Measurements from ENCODE around the gene ACACA.

The ACACA gene

GRCh38 chr17:37399265-37399803 is 7.3 kb downstream of the ACACA start:
- peak; percentile 36 for DNase-seq (ENCODE audit: low read depth, low spot score)
- H3K4me3 ChIP-seq (ENCODE audit: low read depth, low read length) = no peak overlapping the region
- in situ Hi-C loops (cut with HindIII; ENCODE audit: low sequenced_read_pairs) = no loop called here
- TF ChIP-seq, protein P1, sequence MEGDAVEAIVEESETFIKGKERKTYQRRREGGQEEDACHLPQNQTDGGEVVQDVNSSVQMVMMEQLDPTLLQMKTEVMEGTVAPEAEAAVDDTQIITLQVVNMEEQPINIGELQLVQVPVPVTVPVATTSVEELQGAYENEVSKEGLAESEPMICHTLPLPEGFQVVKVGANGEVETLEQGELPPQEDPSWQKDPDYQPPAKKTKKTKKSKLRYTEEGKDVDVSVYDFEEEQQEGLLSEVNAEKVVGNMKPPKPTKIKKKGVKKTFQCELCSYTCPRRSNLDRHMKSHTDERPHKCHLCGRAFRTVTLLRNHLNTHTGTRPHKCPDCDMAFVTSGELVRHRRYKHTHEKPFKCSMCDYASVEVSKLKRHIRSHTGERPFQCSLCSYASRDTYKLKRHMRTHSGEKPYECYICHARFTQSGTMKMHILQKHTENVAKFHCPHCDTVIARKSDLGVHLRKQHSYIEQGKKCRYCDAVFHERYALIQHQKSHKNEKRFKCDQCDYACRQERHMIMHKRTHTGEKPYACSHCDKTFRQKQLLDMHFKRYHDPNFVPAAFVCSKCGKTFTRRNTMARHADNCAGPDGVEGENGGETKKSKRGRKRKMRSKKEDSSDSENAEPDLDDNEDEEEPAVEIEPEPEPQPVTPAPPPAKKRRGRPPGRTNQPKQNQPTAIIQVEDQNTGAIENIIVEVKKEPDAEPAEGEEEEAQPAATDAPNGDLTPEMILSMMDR (IDR thresholded peaks at IDR 0.05; ENCODE audit: low read depth, low read length) = no peak

- TF ChIP-seq, protein P1 (IDR thresholded peaks at IDR 0.05; ENCODE audit: low read depth, low read length) = no peak
- in situ Hi-C loops (cut with HindIII; ENCODE audit: low sequenced_read_pairs) = no loop called here
- no peak overlapping the region for H3K4me3 ChIP-seq (ENCODE audit: low read depth, low read length)
- DNase-seq (ENCODE audit: low read depth, low spot score) = no peak
Measured at GRCh38 chr17:37393352-37393751, 13.3 kb downstream of the ACACA start.

DNA sequence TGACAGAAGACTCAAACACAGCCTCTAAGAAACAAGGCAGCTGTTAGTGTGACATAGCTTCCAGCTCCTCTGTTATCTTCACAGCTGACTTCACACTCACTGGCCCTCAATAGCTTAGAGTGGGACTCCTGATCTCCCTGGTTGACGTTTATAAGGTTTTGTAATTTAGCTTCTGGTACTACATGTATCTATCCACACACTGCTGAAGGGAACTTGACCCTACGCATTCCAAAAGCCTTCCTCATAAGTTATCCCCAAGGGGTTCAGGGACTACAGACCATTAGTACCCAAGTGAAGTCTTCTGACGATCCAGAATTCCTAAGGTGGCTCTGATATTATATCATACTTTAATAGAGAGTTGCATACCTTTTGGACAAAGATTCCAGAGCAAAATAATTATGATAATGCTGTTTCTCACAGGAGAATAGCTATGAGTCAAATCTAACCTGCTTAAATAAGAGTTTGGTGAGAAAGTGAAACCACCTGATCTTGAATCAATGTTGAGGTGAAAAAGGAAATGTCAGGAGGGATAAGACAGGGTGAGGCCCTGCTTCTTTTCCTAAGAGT is 14.5 kb downstream of the ACACA start:
- no peak overlapping the region for H3K4me3 ChIP-seq (ENCODE audit: low read depth, low read length)
- peak; percentile 68 for DNase-seq (ENCODE audit: low read depth, low spot score)
- TF ChIP-seq, protein P1 (IDR thresholded peaks at IDR 0.05; ENCODE audit: low read depth, low read length) = no peak
- in situ Hi-C loops (cut with HindIII; ENCODE audit: low sequenced_read_pairs) = no loop called here

- in situ Hi-C loops (cut with HindIII; ENCODE audit: low sequenced_read_pairs) = no loop called here
- TF ChIP-seq, protein P1 (IDR thresholded peaks at IDR 0.05; ENCODE audit: low read depth, low read length) = no peak
- no peak overlapping the region for H3K4me3 ChIP-seq (ENCODE audit: low read depth, low read length)
- DNase-seq (ENCODE audit: low read depth, low spot score) = peak; percentile 14
Measured at GRCh38 chr17:37391146-37391545, 15.5 kb downstream of the ACACA start.

- no peak for DNase-seq (ENCODE audit: low read depth, low spot score)
- TF ChIP-seq, protein P1 (IDR thresholded peaks at IDR 0.05; ENCODE audit: low read depth, low read length) = no peak
- no peak overlapping the region for H3K4me3 ChIP-seq (ENCODE audit: low read depth, low read length)
- in situ Hi-C loops (cut with HindIII; ENCODE audit: low sequenced_read_pairs) = no loop called here
Measured at GRCh38 chr17:37389160-37389559, 17.5 kb downstream of the ACACA start.

- no peak overlapping the region for H3K4me3 ChIP-seq (ENCODE audit: low read depth, low read length)
- in situ Hi-C loops (cut with HindIII; ENCODE audit: low sequenced_read_pairs) = no loop called here
- peak; percentile 33 for DNase-seq (ENCODE audit: low read depth, low spot score)
- TF ChIP-seq, protein P1 (IDR thresholded peaks at IDR 0.05; ENCODE audit: low read depth, low read length) = no peak
Measured at GRCh38 chr17:37388266-37388665, 18.4 kb downstream of the ACACA start.

Measured in astrocyte of the spinal cord (primary cell).